PC-9 (cell line): ENCODE results near the gene BANP. TPM values are rescaled to one million over a fixed set of nuclear protein-coding genes. Genes with fewer than 3 reads are reported as not detected.

ENCODE experiments used
- BruUV-seq: library from RNA; stranded (reverse); fragments of 400-500 nt; replicated peaks from 2 replicates; lab custom pipeline; 2021; lab: Mats Ljungman, UMichigan
- CTCF ChIA-PET: fragments of 300-600 bp; sonication (Branson Sonifier 250); formaldehyde crosslinking; loops from one replicate; lab custom pipeline; 2022; ENCODE audit warnings: antibody characterized with exemption; lab: Charles Lee
- POLR2A ChIA-PET: fragments of 300-600 bp; sonication (Branson Sonifier 250); formaldehyde crosslinking; loops from one replicate; lab custom pipeline; 2022; ENCODE audit warnings: antibody characterized with exemption; ENCODE audit not compliant: unreplicated experiment; lab: Charles Lee
- DNase-seq, 2 experiments: peaks; one replicate each; pipeline versions ENCODE4 v3.0.0 to v3.0.0-alpha.2; 2015 to 2022; ENCODE audit warnings: mixed read lengths in 1 of 2
- H2AFZ ChIP-seq: fragments of 200-600 bp; sonication (generic); 2 replicates; pipeline ENCODE4 v1.8.1; 2017; ENCODE audit warnings: antibody characterized with exemption
- H3F3A ChIP-seq: fragments of 200-600 bp; sonication (generic); 2 replicates; pipeline ENCODE4 v1.8.1; 2017; ENCODE audit warnings: antibody characterized with exemption, mild to moderate bottlenecking, low read depth; ENCODE audit not compliant: insufficient read depth
- H3K27ac ChIP-seq: fragments of 200-600 bp; sonication (generic); 2 replicates; pipeline ENCODE4 v1.6.1; 2016; ENCODE audit warnings: mixed run types
- H3K27me3 ChIP-seq: fragments of 200-600 bp; sonication (generic); 2 replicates; pipeline ENCODE4 v1.6.1; 2016; ENCODE audit warnings: low read depth, mixed run types; ENCODE audit not compliant: insufficient read depth
- H3K36me3 ChIP-seq: fragments of 200-600 bp; sonication (generic); 2 replicates; pipeline ENCODE4 v1.6.1; 2016; ENCODE audit warnings: low read depth, mixed run types
- H3K4me1 ChIP-seq: fragments of 200-600 bp; sonication (generic); replicated peaks from 2 replicates; pipeline ENCODE4 v1.6.1; 2016; ENCODE audit warnings: mixed run types; ENCODE audit not compliant: insufficient read depth
- H3K4me2 ChIP-seq: fragments of 200-600 bp; sonication (generic); 2 replicates; pipeline ENCODE4 v1.6.1; 2017; ENCODE audit warnings: mixed run types
- H3K4me3 ChIP-seq: fragments of 200-600 bp; sonication (generic); 2 replicates; pipeline ENCODE4 v1.6.1; 2016; ENCODE audit warnings: mixed run types
- H3K79me2 ChIP-seq: fragments of 200-600 bp; sonication (generic); 2 replicates; pipeline ENCODE4 v1.6.1; 2017; ENCODE audit warnings: low read depth, mixed run types
- H3K9me2 ChIP-seq: fragments of 200-600 bp; sonication (generic); 2 replicates; pipeline ENCODE4 v1.8.1; 2017; ENCODE audit warnings: mild to moderate bottlenecking; ENCODE audit not compliant: insufficient read depth
- H3K9me3 ChIP-seq: fragments of 200-600 bp; sonication (generic); 2 replicates; pipeline ENCODE4 v1.8.1; 2016; ENCODE audit warnings: low read depth; ENCODE audit not compliant: insufficient read depth
- H4K20me1 ChIP-seq: fragments of 200-600 bp; sonication (generic); 2 replicates; pipeline ENCODE4 v1.8.1; 2017; ENCODE audit not compliant: insufficient read depth
- CTCF ChIP-seq: fragments of 200-600 bp; sonication (generic); conservative IDR thresholded peaks from 2 replicates; pipeline ENCODE4 v1.6.1; 2017; ENCODE audit warnings: mixed run types, antibody characterized with exemption, mild to moderate bottlenecking, moderate library complexity
- EZH2 ChIP-seq: fragments of 200-600 bp; sonication (generic); IDR thresholded peaks from 2 replicates; pipeline ENCODE4 v1.8.0; 2017; ENCODE audit warnings: antibody characterized with exemption, low read depth
- intact Hi-C: fragments of 100-400 bp; cut with micrococcal nuclease; formaldehyde crosslinking; loops from one replicate; pipeline ENCODE4 v1.10.0; 2022; ENCODE audit not compliant: unreplicated experiment
- total RNA-seq: library from RNA; stranded (reverse); gene quantifications from 2 replicates; pipeline ENCODE4 v1.2.3, GENCODE V29; 2021

BANP gene
- total RNA-seq, 1 experiment from 2014 or later: 73.2 TPM

GRCh38 chr16:87914812-87915211, 36.4 kb upstream of the BANP start:
- TF ChIP-seq EZH2: no peak
- no peak for TF ChIP-seq CTCF
- BruUV-seq: no TSS peak
- CTCF ChIA-PET: no interaction called here

DNA sequence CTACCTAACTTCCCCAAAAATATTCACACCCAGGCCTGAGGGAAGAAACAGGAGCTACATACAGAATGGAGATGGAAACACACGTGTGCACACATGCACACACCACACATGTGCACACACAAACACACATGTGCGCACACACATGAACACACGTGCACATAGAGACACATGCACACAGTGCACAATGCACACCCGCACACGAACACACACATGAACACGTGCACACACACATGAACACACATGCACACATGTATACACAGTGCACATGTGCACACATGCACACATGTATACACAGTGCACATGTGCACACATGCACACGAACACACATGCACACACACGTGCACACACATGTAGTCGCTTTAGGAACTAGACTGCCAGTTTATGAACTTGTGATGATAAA, 33.7 kb upstream of the BANP start:
- DNase-seq: no peak
- TF ChIP-seq EZH2: no peak
- no peak for TF ChIP-seq CTCF
- Histone ChIP-seq H3K4me1 (no peaks in the 10 kb centered on the region), H3K9me2 (no peaks in the 10 kb centered on the region), H4K20me1 (no peaks in the 10 kb centered on the region), H3K27ac (no peak overlapping the region), H3F3A (no peaks in the 10 kb centered on the region; the same call in 1 of the 2 replicates), H2AFZ (no peak overlapping the region), H3K79me2 (no peaks in the 10 kb centered on the region), H3K27me3 (no peaks in the 10 kb centered on the region), H3K4me2 (no peak overlapping the region), H3K36me3 (no peaks in the 10 kb centered on the region), H3K9me3 (no peaks in the 10 kb centered on the region), H3K4me3 (no peak overlapping the region)
- intact Hi-C loops: no loop called here
- no TSS peak for BruUV-seq
- ChIA-PET POLR2A (no interaction called here), CTCF (no interaction called here)

More at GRCh38 chr16:87914812-87915211, 36.4 kb upstream of the BANP start:
- Histone ChIP-seq H2AFZ (no peak overlapping the region), H3F3A (no peaks in the 10 kb centered on the region; the same call in 1 of the 2 replicates), H3K4me3 (no peak overlapping the region), H3K27ac (no peak overlapping the region), H3K27me3 (peaks cover 7% of the 10 kb centered on the region; the same call in 1 of the 2 replicates), H3K79me2 (no peaks in the 10 kb centered on the region), H3K9me2 (no peaks in the 10 kb centered on the region), H4K20me1 (no peaks in the 10 kb centered on the region), H3K4me1 (no peaks in the 10 kb centered on the region), H3K4me2 (no peak overlapping the region), H3K9me3 (no peaks in the 10 kb centered on the region), H3K36me3 (no peaks in the 10 kb centered on the region)
- intact Hi-C loops: no loop called here
- no peak for DNase-seq
- POLR2A ChIA-PET: no interaction called here

DNA sequence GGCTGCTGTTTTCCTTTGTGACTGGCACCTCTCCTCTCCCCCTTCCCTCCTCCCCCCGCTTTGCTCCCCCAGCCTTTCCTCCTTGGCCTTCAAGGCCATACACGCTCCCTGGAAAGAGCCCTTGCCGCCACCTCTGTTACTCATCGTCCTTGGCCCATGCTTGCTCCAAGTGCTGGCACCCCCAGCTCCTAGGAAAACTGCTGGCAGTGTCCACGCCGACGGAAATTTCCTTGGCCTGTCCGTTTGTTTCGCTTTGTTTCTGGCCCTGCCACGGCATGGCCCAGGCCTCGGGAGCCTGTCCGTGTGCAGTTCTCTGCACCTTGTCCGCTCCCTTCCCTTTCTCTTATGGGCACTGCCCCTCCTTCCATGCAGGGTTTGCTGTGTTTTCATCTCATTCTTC, 32.9 kb upstream of the BANP start:
- CTCF ChIA-PET: no interaction called here
- H3K9me2 ChIP-seq: no peaks in the 10 kb centered on the region
- no peaks in the 10 kb centered on the region for H3K79me2 ChIP-seq
- POLR2A ChIA-PET: no interaction called here
- H3K36me3 ChIP-seq: no peaks in the 10 kb centered on the region
- H3K9me3 ChIP-seq: no peaks in the 10 kb centered on the region
- TF ChIP-seq EZH2 (no peak), CTCF (no peak)
- no peaks in the 10 kb centered on the region; the same call in 1 of the 2 replicates for H3F3A ChIP-seq
- no TSS peak for BruUV-seq
- H2AFZ ChIP-seq: no peak overlapping the region
- no peaks in the 10 kb centered on the region for H3K4me1 ChIP-seq
- no peak overlapping the region for H3K4me2 ChIP-seq
- H4K20me1 ChIP-seq: no peaks in the 10 kb centered on the region
- no peak overlapping the region for H3K4me3 ChIP-seq
- intact Hi-C loops: no loop called here
- DNase-seq: no peak
- 0 out of 2 replicates have a peak, but pooled peaks cover 5% of the 10 kb centered on the region for H3K27me3 ChIP-seq
- no peak overlapping the region for H3K27ac ChIP-seq
